Naive thymus-derived CD4-positive, alpha-beta T cell (primary cell): ENCODE data around the gene TMPRSS4. TPM values are rescaled to one million over a fixed set of nuclear protein-coding genes. Genes with fewer than 3 reads are reported as not detected.

Experiments
- ATAC-seq: fragments of 150-1000 bp; cut with Tn5 transposase; 2 replicates; pipeline ENCODE4 v1.10.0; 2021; ENCODE audit warnings: mild to moderate bottlenecking, moderate library complexity
- CTCF ChIA-PET: fragments of 350-600 bp; sonication (Branson Sonifier 250); formaldehyde crosslinking; loops from one replicate; lab custom pipeline; 2021; ENCODE audit warnings: antibody characterized with exemption; lab: Charles Lee
- POLR2A ChIA-PET: fragments of 350-600 bp; sonication (Branson Sonifier 250); formaldehyde crosslinking; loops from one replicate; lab custom pipeline; 2021; ENCODE audit warnings: antibody characterized with exemption, inconsistent platforms; lab: Charles Lee
- DNase-seq, 9 donors: peaks; one replicate each; pipeline versions ENCODE4 v3.0.0 to v3.0.0-alpha.2; 2020 to 2022; ENCODE audit warnings: mixed read lengths in 1 of 9
- H3K27ac ChIP-seq: one replicate; pipeline ENCODE4 v1.7.0; 2013; ENCODE audit warnings: mild to moderate bottlenecking, low read depth, low read length, moderate library complexity
- H3K27me3 ChIP-seq, 2 donors: one replicate each; pipeline ENCODE4 v1.7.0; 2013; ENCODE audit warnings: low read length in 2 of 2, mild to moderate bottlenecking in 2 of 2, moderate library complexity in 2 of 2; ENCODE audit not compliant: control insufficient read depth in 2 of 2, insufficient read depth in 2 of 2
- H3K36me3 ChIP-seq, 3 experiments: 1 replicate in 2 of 3; 2 replicates in 1 of 3; pipeline ENCODE4 v1.7.0; 2013; ENCODE audit warnings: low read length in 3 of 3, mild to moderate bottlenecking in 3 of 3, moderate library complexity in 1 of 3; ENCODE audit not compliant: insufficient read depth in 3 of 3, control insufficient read depth in 2 of 3
- H3K4me1 ChIP-seq, 2 donors: one replicate each; pipeline ENCODE4 v1.7.0; 2013; ENCODE audit warnings: low read length in 2 of 2, mild to moderate bottlenecking in 2 of 2, moderate library complexity in 1 of 2; ENCODE audit not compliant: control insufficient read depth in 2 of 2, insufficient read depth in 2 of 2
- H3K4me3 ChIP-seq: 2 replicates; pipeline ENCODE4 v1.7.0; 2013; ENCODE audit warnings: mild to moderate bottlenecking, low read length
- H3K9me3 ChIP-seq, 3 experiments: 1 replicate in 2 of 3; 2 replicates in 1 of 3; pipeline ENCODE4 v1.7.0; 2013; ENCODE audit warnings: low read length in 3 of 3; ENCODE audit not compliant: control insufficient read depth in 2 of 3
- H3K27ac Mint-ChIP-seq, 9 donors: one replicate each; pipeline ENCODE4 v1.8.0; 2020 to 2022; ENCODE audit warnings: mixed read lengths in 9 of 9, mild to moderate bottlenecking in 8 of 9, moderate library complexity in 5 of 9, inconsistent platforms in 2 of 9
- H3K27me3 Mint-ChIP-seq, 5 donors: one replicate each; pipeline ENCODE4 v1.8.0; 2021 to 2022; ENCODE audit warnings: mixed read lengths in 5 of 5, mild to moderate bottlenecking in 1 of 5
- H3K36me3 Mint-ChIP-seq, 5 donors: one replicate each; pipeline ENCODE4 v1.8.0; 2020 to 2022; ENCODE audit warnings: mixed read lengths in 5 of 5, mild to moderate bottlenecking in 3 of 5, inconsistent platforms in 1 of 5
- H3K4me1 Mint-ChIP-seq, 7 donors: one replicate each; pipeline ENCODE4 v1.8.0; 2020 to 2022; ENCODE audit warnings: mixed read lengths in 7 of 7, mild to moderate bottlenecking in 3 of 7, inconsistent platforms in 1 of 7
- H3K4me3 Mint-ChIP-seq, 10 donors: one replicate each; pipeline ENCODE4 v1.8.0; 2020 to 2022; ENCODE audit warnings: mild to moderate bottlenecking in 10 of 10, mixed read lengths in 10 of 10, moderate library complexity in 6 of 10, inconsistent platforms in 2 of 10
- H3K9me3 Mint-ChIP-seq, 11 donors: one replicate each; pipeline ENCODE4 v1.8.0; 2020 to 2022; ENCODE audit warnings: mixed read lengths in 11 of 11, mild to moderate bottlenecking in 4 of 11, inconsistent platforms in 1 of 11, moderate library complexity in 1 of 11
- intact Hi-C, 2 donors: fragments of 100-400 bp; cut with micrococcal nuclease; formaldehyde crosslinking; loops; one replicate each; pipeline ENCODE4 v1.15.1; 2023
- polyA plus RNA-seq, 2 donors: library from polyadenylated mRNA; unstranded; fragments of 300-500 nt; fragmentation: Illumina TruSeq; gene quantifications; one replicate each; pipeline ENCODE4 v1.2.3, GENCODE V29; 2021
- total RNA-seq, 6 experiments: library from RNA in 5 of 6; stranded (reverse) in 5 of 6; gene quantifications; 1 replicate in 5 of 6; 2 replicates in 1 of 6; pipeline ENCODE4 v1.2.3 and lab custom pipeline; 2021 to 2026

The TMPRSS4 gene
- total and polyA plus RNA-seq, 7 experiments from 2014 or later: not detected

GRCh38 chr11:118073554-118073953 lies 3.3 kb upstream of the TMPRSS4 start:
- H3K36me3 ChIP-seq: no peaks in the 10 kb centered on the region
- Mint-ChIP-seq H3K27ac (no peak overlapping the region), H3K36me3 (no peaks in the 10 kb centered on the region), H3K4me1 (peaks cover 0 to 2% (median 0%) of the 10 kb centered on the region in 7 donors), H3K9me3 (peaks cover 0 to 1% (median 0%) of the 10 kb centered on the region in 11 donors), H3K4me3 (no peak overlapping the region), H3K27me3 (peaks cover 0 to 20% (median 5%) of the 10 kb centered on the region in 5 donors)
- no peak overlapping the region for H3K4me3 ChIP-seq
- DNase-seq (no peak), ATAC-seq (no peak)
- H3K27ac ChIP-seq: no peak overlapping the region
- no peaks in the 10 kb centered on the region for H3K27me3 ChIP-seq
- ChIA-PET CTCF (no interaction called here), POLR2A (no interaction called here)
- intact Hi-C loops: no loop called here
- no peaks in the 10 kb centered on the region for H3K4me1 ChIP-seq
- no peaks in the 10 kb centered on the region for H3K9me3 ChIP-seq

- Mint-ChIP-seq H3K9me3 (peaks cover 0 to 1% (median 0%) of the 10 kb centered on the region in 11 donors), H3K36me3 (no peaks in the 10 kb centered on the region), H3K27me3 (peaks cover 0 to 21% (median 5%) of the 10 kb centered on the region in 5 donors), H3K4me1 (peaks cover 0 to 2% (median 0%) of the 10 kb centered on the region in 7 donors), H3K27ac (peak overlapping the region in 1 of 9 donors; percentile 9), H3K4me3 (no peak overlapping the region)
- no peaks in the 10 kb centered on the region for H3K4me1 ChIP-seq
- no peak overlapping the region for H3K4me3 ChIP-seq
- intact Hi-C loops: no loop called here
- ATAC-seq: no peak
- no peaks in the 10 kb centered on the region for H3K27me3 ChIP-seq
- H3K9me3 ChIP-seq: no peaks in the 10 kb centered on the region
- CTCF ChIA-PET: no interaction called here
- no peak for DNase-seq
- H3K36me3 ChIP-seq: no peaks in the 10 kb centered on the region
- no peak overlapping the region for H3K27ac ChIP-seq
- POLR2A ChIA-PET: no interaction called here
Observed at GRCh38 chr11:118074091-118074685, 2.7 kb upstream of the TMPRSS4 start.

GRCh38 chr11:118074785-118075184 lies 2.1 kb upstream of the TMPRSS4 start:
- H3K36me3 Mint-ChIP-seq: no peaks in the 10 kb centered on the region
- intact Hi-C loops: no loop called here
- Histone ChIP-seq H3K4me3 (no peak overlapping the region), H3K9me3 (no peaks in the 10 kb centered on the region), H3K4me1 (peaks cover 0 to 5% of the 10 kb centered on the region in 2 donors), H3K27ac (no peak overlapping the region), H3K36me3 (no peaks in the 10 kb centered on the region), H3K27me3 (no peaks in the 10 kb centered on the region)
- DNase-seq: no peak
- ATAC-seq: no peak
- H3K9me3 Mint-ChIP-seq: peaks cover 0 to 1% (median 0%) of the 10 kb centered on the region in 11 donors
- H3K27ac Mint-ChIP-seq: no peak overlapping the region
- H3K4me1 Mint-ChIP-seq: peaks cover 0 to 2% (median 0%) of the 10 kb centered on the region in 7 donors
- H3K27me3 Mint-ChIP-seq: peaks cover 0 to 21% (median 5%) of the 10 kb centered on the region in 5 donors
- CTCF ChIA-PET: no interaction called here
- POLR2A ChIA-PET: no interaction called here
- H3K4me3 Mint-ChIP-seq: no peak overlapping the region

- Histone ChIP-seq H3K27me3 (no peaks in the 10 kb centered on the region), H3K4me1 (peaks cover 0 to 7% of the 10 kb centered on the region in 2 donors), H3K9me3 (no peaks in the 10 kb centered on the region), H3K27ac (no peak overlapping the region), H3K4me3 (no peak overlapping the region), H3K36me3 (no peaks in the 10 kb centered on the region)
- ATAC-seq (no peak), DNase-seq (no peak)
- Mint-ChIP-seq H3K27ac (no peak overlapping the region), H3K9me3 (no peaks in the 10 kb centered on the region), H3K36me3 (no peaks in the 10 kb centered on the region), H3K4me3 (no peak overlapping the region), H3K4me1 (peaks cover 0 to 4% (median 0%) of the 10 kb centered on the region in 7 donors), H3K27me3 (peaks cover 0 to 9% (median 6%) of the 10 kb centered on the region in 5 donors)
- CTCF ChIA-PET: interaction anchor here (0.6 to 0.7 kb wide), 2 partner anchors 66 to 798 kb away, joined by 3 to 4 read pairs; no protein-coding TSS in a partner anchor
- intact Hi-C loops: no loop called here
- POLR2A ChIA-PET: interaction anchor here (0.6 kb wide), 1 partner anchor 25 kb away, joined by 3 read pairs; no protein-coding TSS in a partner anchor
Observed at GRCh38 chr11:118078911-118079411, 2.1 kb downstream of the TMPRSS4 start.

GRCh38 chr11:118079491-118079890 lies 2.6 kb downstream of the TMPRSS4 start:
- DNase-seq (no peak), ATAC-seq (no peak)
- intact Hi-C loops: no loop called here
- Histone ChIP-seq H3K4me3 (no peak overlapping the region), H3K27me3 (no peaks in the 10 kb centered on the region), H3K9me3 (no peaks in the 10 kb centered on the region), H3K4me1 (peaks cover 0 to 7% of the 10 kb centered on the region in 2 donors), H3K36me3 (no peaks in the 10 kb centered on the region), H3K27ac (no peak overlapping the region)
- Mint-ChIP-seq H3K27me3 (peaks cover 0 to 9% (median 6%) of the 10 kb centered on the region in 5 donors), H3K27ac (no peak overlapping the region), H3K4me1 (peaks cover 0 to 4% (median 0%) of the 10 kb centered on the region in 7 donors), H3K4me3 (no peak overlapping the region), H3K9me3 (no peaks in the 10 kb centered on the region), H3K36me3 (no peaks in the 10 kb centered on the region)
- CTCF ChIA-PET: no interaction called here
- POLR2A ChIA-PET: interaction anchor here (0.6 kb wide), 1 partner anchor 25 kb away, joined by 3 read pairs; no protein-coding TSS in a partner anchor

- Histone ChIP-seq H3K36me3 (no peaks in the 10 kb centered on the region), H3K27me3 (no peaks in the 10 kb centered on the region), H3K27ac (no peak overlapping the region), H3K4me3 (no peak overlapping the region), H3K9me3 (no peaks in the 10 kb centered on the region), H3K4me1 (peaks cover 0 to 7% of the 10 kb centered on the region in 2 donors)
- ChIA-PET CTCF (interaction anchor here (0.5 kb wide), 1 partner anchor 34 kb away, joined by 5 read pairs; no protein-coding TSS in a partner anchor), POLR2A (no interaction called here)
- Mint-ChIP-seq H3K27ac (no peak overlapping the region), H3K36me3 (no peaks in the 10 kb centered on the region), H3K4me1 (peaks cover 0 to 4% (median 0%) of the 10 kb centered on the region in 7 donors), H3K9me3 (no peaks in the 10 kb centered on the region), H3K4me3 (no peak overlapping the region), H3K27me3 (peaks cover 0 to 9% (median 6%) of the 10 kb centered on the region in 5 donors)
- DNase-seq (no peak), ATAC-seq (no peak)
- intact Hi-C loops: no loop called here
Observed at GRCh38 chr11:118080296-118080695, 3.4 kb downstream of the TMPRSS4 start.
